ENCODE results near the gene LIFR.

DNA sequence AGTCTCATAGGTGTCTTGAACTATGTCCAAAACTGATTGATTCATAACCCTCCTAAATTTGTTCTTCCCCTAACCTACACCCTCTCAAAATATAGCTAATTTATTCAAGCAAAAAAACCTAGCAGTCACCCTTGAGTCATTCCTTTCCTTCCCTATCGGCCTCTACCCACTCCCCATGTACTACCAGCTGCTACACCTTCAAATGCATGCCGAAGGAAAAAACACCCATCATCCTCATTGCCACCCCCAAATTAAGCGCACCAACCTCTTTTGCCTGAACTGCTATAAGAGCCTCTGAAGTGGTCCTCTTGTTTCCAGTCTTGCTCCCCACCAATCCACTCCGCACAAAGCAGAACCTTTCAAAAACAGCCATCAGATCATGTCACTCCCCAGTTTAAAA, 12.6 kb downstream of the LIFR start:
- TF ChIP-seq, protein P1, sequence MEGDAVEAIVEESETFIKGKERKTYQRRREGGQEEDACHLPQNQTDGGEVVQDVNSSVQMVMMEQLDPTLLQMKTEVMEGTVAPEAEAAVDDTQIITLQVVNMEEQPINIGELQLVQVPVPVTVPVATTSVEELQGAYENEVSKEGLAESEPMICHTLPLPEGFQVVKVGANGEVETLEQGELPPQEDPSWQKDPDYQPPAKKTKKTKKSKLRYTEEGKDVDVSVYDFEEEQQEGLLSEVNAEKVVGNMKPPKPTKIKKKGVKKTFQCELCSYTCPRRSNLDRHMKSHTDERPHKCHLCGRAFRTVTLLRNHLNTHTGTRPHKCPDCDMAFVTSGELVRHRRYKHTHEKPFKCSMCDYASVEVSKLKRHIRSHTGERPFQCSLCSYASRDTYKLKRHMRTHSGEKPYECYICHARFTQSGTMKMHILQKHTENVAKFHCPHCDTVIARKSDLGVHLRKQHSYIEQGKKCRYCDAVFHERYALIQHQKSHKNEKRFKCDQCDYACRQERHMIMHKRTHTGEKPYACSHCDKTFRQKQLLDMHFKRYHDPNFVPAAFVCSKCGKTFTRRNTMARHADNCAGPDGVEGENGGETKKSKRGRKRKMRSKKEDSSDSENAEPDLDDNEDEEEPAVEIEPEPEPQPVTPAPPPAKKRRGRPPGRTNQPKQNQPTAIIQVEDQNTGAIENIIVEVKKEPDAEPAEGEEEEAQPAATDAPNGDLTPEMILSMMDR (IDR thresholded peaks at IDR 0.05): no peak
- no peak for TF ChIP-seq POLR2A (IDR thresholded peaks at IDR 0.05)

Measured in body of pancreas (tissue), 4 donors.